Urinary bladder (tissue), 4 donors: ENCODE results near the gene TBC1D17. TPM values are rescaled to one million over a fixed set of nuclear protein-coding genes. Genes with fewer than 3 reads are reported as not detected.

Experiments used
- DNase-seq: peaks from one replicate; pipeline ENCODE4 v3.0.0-alpha.2; 2015; ENCODE audit errors: extremely low spot score
- H3K27ac ChIP-seq: one replicate; pipeline ENCODE4 v1.5.1; 2013; ENCODE audit warnings: low read depth, mild to moderate bottlenecking, moderate library complexity
- H3K36me3 ChIP-seq: one replicate; pipeline ENCODE4 v1.6.1; 2013; ENCODE audit warnings: mild to moderate bottlenecking, moderate library complexity; ENCODE audit not compliant: insufficient read depth
- H3K4me1 ChIP-seq: one replicate; pipeline ENCODE4 v1.6.1; 2013; ENCODE audit warnings: mild to moderate bottlenecking, moderate library complexity; ENCODE audit not compliant: insufficient read depth
- H3K4me3 ChIP-seq: one replicate; pipeline ENCODE4 v1.5.1; 2013; ENCODE audit warnings: low read depth, low read length
- WGBS: extraction: QIAGEN DNeasy Blood & Tissue Kit; methylation state at CpG from one replicate; pipeline ENCODE4 v1.1.7; 2013; 5-methylcytosine and 5-hydroxymethylcytosine counted together
- polyA plus RNA-seq: library from polyadenylated mRNA; stranded (reverse); fragments of 200-250 nt; gene quantifications from one replicate; pipeline ENCODE4 v1.2.3, GENCODE V29; 2013
- total RNA-seq: library from RNA; depleted of rRNA; stranded (reverse); fragments of >200 nt; gene quantifications from one replicate; pipeline ENCODE4 v1.2.3, GENCODE V29; 2014
- donor health status: healthy with polysubstance abuse.
- donor health status: healthy.

Gene TBC1D17
- total and polyA plus RNA-seq, 2 donors, result 8.5 to 74.6 TPM

DNA sequence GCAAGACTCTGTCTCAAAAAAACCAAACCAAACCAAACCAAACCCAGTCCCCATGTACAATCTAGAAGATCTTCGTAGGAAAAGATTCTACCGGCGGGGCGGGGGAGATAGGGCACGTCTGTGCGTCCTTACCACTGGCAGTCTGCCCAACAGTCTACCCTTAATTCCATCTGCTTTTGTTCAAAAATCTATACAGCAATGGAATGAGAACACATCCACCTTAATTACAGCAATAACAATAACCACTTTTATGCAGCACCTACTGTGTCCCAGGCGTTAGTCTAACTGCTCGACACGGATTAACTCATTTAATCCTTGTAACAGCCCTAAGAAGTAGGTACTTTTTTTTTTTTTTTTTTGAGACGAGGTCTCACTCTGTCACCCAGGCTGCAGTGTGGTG, 49.0 kb downstream of the TBC1D17 start:
- no peak for DNase-seq

DNA sequence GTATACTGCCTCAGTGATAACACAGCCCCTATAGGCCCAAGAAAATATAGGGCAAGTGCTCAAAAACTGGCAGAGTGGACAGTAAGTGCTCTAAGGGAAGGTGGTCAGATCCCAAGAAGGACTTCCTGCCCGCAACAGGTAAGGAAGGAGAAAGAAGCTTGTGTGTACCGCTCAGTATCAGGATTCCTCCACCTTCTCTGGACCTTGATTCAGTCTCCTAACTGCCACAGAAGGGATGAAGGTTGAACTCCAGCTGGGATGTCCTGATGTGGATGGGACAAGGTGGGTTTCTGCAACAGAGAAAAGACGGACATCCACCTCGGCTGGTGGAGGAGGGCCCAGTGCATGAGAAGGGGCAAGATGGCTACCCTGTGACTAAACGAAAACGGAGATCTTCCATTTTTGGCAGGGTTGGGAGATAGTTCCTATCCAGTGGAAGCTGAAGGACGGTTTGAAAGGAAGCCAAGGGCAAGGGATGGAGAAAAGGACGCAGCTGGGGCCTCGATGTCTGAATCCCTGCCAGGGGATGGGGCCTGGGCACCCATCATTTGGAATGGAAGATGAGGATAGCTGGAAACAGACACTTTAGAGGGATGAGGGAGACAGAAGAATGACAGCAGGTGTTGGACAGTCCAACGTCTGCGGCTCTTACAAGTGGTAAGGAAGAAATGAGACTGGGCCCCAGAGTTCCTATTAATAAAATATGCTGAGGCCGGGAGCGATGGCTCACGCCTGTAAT, 50.2 kb downstream of the TBC1D17 start:
- Histone ChIP-seq H3K4me1 (no peaks in the 10 kb centered on the region), H3K4me3 (no peak overlapping the region), H3K36me3 (no peaks in the 10 kb centered on the region), H3K27ac (no peak overlapping the region)
- 82% methylated on average over 14 of the region's 14 CpGs for WGBS
- DNase-seq, result no peak

More for the DNA sequence above, 49.0 kb downstream of the TBC1D17 start:
- WGBS, result 89% methylated on average over 10 of the region's 10 CpGs
- Histone ChIP-seq H3K27ac (no peak overlapping the region), H3K4me1 (no peaks in the 10 kb centered on the region), H3K36me3 (no peaks in the 10 kb centered on the region), H3K4me3 (no peak overlapping the region)

DNA sequence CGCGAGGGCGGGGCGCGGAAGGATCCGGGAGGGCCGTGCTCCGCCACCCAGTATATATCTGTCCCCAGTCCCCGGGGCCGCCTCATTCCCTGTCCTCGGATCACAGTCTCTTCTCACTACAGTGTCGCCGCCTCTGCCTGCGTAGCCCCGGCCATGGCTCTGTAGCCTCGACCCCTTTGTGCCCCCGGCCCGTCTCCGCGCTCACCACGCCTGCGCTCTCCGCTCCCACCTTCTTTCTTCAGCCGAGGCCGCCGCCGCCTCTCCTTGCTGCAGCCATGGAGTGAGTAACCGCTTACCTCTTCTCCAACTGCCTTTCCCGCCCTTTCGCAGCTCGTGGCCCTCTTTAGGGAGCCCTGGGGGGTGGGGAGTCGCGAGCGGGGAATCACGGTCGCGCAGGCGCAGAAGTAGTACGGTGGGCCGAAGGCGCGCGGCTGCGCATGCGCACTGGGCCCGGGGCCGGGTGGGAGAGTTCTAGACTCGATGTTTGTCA, 51.7 kb downstream of the TBC1D17 start, which contains the start of the genes ATF5 and NUP62:
TSS of gene ATF5 (plus strand) at position 85 of the 490 bp plus-strand sequence. CDS start 1,646 bp downstream, outside the sequence.
TSS of gene NUP62 (minus strand) at position 384 of the 490 bp plus-strand sequence. CDS start 19,697 bp downstream, outside the sequence.
- peak within 1 kb of the TSS; percentile 94 for H3K27ac ChIP-seq
- WGBS, result under 1% methylated on average over 48 of the region's 48 CpGs
- H3K4me1 ChIP-seq, result no peaks in the 10 kb centered on the region
- H3K36me3 ChIP-seq, result no peaks in the 10 kb centered on the region
- peak; percentile 82 for DNase-seq
- peak within 1 kb of the TSS; percentile 80 for H3K4me3 ChIP-seq

DNA sequence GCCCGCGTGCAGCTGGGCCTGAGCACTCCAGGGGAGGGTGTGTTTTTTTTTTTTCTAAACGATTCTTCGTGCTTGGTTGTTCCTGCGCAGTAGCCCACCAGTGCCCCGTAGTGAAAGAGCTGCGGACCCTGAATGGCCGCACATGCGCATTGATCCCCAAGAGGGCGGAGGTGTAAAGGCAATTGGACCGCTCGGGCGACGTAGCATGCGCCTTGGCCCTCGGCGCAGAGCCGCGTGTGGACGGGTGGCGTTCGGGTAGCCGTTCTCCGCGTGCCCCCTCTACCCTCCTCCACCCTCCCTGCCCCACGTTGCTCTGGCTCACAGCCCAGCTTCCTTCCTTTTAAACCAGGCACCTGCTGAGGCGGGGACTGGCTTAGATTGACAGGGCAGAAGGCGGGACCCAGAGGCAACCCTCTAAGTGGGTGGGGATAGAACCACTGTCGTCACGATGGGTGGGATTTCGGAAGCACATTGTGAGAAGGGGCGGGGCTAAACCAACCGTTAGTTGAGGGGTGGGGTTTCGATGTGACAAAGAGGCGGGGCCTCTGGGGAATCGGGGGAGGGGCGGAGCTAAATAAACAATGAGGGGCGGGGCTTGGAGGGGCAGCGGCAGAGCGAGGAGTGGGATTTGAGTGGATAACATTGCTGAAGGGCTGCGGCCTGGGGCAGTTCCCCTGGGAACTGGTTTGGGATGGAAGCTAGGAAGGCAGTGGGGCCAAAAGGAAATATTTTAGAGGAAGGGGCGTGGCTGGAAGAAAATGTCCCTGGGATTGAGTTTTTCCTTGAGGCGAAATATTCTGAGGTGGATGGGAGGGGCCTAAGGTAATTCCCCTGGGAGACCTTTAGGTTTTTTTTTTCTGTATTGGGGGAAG, 52.3 kb downstream of the TBC1D17 start:
- 4% methylated on average over 43 of the region's 43 CpGs for WGBS
- Histone ChIP-seq H3K27ac (peak overlapping the region; percentile 94), H3K36me3 (no peaks in the 10 kb centered on the region), H3K4me3 (peak overlapping the region; percentile 80), H3K4me1 (no peaks in the 10 kb centered on the region)
- DNase-seq, result peak; percentile 84

DNA sequence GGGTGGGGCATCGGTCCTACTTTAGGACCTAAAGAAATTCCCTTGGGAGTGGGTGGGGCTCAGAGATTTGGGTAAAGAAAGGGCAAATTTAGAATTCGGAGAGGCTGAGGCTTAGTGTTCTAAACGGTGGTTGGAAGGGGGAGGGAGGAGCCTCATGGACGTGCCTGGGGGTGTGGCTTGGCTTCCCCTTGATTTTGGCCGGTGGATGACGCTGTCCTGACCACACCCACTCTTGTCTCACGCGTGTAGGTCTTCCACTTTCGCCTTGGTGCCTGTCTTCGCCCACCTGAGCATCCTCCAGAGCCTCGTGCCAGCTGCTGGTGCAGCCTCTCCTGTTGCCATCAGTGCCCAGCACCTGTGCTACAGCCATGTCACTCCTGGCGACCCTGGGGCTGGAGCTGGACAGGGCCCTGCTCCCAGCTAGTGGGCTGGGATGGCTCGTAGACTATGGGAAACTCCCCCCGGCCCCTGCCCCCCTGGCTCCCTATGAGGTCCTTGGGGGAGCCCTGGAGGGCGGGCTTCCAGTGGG, 53.0 kb downstream of the TBC1D17 start:
- Histone ChIP-seq H3K4me1 (no peaks in the 10 kb centered on the region), H3K27ac (no peak overlapping the region), H3K4me3 (no peak overlapping the region), H3K36me3 (no peaks in the 10 kb centered on the region)
- 59% methylated on average over 15 of the region's 15 CpGs for WGBS
- no peak for DNase-seq

DNA sequence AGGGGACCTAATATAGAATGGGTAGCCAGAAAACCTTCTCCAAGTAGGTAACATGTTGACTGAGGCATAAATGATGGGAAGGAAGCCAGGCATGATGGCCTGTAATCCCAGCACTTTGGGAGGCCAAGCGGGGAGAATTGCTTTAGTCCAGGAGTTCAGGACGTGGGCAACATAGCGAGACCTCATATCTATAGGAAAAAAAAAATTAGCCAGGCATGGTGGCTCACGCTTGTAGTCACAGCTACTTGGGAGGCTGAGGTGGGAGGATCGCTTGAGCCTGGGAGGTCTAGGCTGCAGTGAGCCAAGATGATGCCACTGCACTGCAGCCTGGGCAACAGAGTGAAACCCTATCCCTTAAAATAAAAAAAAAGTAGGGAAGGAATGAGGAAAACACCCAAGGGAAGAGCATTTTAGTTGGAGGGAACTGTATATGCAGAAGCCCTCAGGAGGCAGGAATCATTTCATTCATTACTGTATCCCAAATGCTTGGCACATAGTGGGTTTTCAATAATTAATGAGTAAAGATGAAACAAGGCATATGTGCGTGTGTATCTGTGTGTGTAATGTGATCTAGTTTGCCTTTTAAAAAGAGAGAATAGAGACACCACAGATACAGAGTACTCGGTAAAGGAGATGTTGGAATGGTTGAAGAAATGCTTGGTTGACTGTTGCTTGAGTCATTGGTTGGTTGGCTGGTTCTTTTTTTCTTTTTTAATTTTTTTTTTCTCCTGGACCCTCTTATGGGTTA, 54.0 kb downstream of the TBC1D17 start:
- Histone ChIP-seq H3K27ac (no peak overlapping the region), H3K4me3 (no peak overlapping the region), H3K36me3 (no peaks in the 10 kb centered on the region), H3K4me1 (no peaks in the 10 kb centered on the region)
- DNase-seq, result no peak
- 94% methylated on average over 7 of the region's 7 CpGs for WGBS

DNA sequence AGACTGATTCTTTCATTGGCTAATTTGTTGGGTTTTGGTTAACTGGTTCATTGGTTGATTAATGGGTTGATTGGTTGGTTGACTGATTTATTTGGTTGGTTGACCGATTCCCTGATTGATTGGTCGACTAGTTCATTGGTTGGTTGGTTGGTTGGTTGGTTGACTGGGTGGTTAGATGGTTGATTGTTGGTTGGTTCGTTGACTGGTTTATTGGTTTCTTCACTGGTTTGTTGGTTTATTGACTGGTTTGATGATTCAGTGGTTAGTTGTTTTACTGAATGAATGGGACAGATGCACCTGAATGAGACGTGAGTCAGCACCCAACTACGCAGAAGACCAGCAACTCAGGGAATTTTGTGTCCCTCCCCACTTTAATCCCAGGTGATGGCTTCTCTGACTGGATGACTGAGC, 54.5 kb downstream of the TBC1D17 start:
- Histone ChIP-seq H3K36me3 (no peaks in the 10 kb centered on the region), H3K4me1 (no peaks in the 10 kb centered on the region), H3K4me3 (no peak overlapping the region), H3K27ac (no peak overlapping the region)
- DNase-seq, result no peak
- WGBS, result 96% methylated on average over 5 of the region's 5 CpGs

DNA sequence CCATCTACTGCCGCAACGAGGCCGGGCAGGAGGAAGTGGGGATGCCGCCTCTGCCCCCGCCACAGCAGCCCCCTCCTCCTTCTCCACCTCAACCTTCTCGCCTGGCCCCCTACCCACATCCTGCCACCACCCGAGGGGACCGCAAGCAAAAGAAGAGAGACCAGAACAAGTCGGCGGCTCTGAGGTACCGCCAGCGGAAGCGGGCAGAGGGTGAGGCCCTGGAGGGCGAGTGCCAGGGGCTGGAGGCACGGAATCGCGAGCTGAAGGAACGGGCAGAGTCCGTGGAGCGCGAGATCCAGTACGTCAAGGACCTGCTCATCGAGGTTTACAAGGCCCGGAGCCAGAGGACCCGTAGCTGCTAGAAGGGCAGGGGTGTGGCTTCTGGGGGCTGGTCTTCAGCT, 55.2 kb downstream of the TBC1D17 start:
- Histone ChIP-seq H3K4me3 (no peak overlapping the region), H3K36me3 (no peaks in the 10 kb centered on the region), H3K4me1 (no peaks in the 10 kb centered on the region), H3K27ac (no peak overlapping the region)
- no peak for DNase-seq
- WGBS, result 94% methylated on average over 25 of the region's 25 CpGs

DNA sequence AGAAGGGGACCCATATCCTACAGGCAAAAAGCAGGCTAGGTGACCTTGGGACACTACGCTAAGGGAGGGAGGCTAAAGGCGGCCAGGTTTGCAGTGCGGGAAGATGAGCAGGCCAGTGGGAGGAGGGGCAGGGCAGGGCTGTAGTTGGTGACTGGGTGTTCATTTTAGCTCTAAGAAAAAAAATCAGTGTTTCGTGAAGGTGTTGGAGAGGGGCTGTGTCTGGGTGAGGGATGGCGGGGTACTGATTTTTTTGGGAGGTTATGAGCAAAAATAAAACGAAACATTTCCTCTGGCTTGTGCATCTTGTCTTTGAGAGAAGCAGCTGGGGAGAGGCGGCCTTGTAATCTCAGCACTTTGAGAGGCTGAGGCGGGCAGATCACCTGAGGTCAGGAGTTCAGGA, 56.1 kb downstream of the TBC1D17 start:
- Histone ChIP-seq H3K36me3 (no peaks in the 10 kb centered on the region), H3K4me1 (no peaks in the 10 kb centered on the region), H3K4me3 (no peak overlapping the region), H3K27ac (no peak overlapping the region)
- DNase-seq, result no peak
- 93% methylated on average over 8 of the region's 8 CpGs for WGBS

DNA sequence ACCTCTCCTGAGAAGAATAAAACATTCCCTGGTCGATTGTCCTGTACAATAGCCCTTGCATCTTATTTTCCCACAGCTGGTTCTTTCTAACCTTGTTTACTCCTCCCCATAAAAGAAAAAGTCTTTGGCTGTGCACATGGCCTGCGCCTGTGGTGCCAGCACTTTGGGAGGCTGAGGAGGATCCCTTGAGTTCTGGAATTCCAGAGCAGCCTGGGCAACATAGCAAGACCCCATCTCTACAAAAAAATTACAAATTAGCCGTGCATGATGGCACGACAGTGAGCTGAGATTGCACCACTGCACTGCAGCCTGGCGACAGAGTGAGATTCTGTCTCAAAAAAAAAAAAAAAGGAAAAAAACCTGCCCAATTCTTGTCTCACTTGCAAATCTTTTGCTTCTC, 59.0 kb downstream of the TBC1D17 start:
- WGBS, result 69% methylated on average over 5 of the region's 5 CpGs
- H3K27ac ChIP-seq, result no peak overlapping the region

DNA sequence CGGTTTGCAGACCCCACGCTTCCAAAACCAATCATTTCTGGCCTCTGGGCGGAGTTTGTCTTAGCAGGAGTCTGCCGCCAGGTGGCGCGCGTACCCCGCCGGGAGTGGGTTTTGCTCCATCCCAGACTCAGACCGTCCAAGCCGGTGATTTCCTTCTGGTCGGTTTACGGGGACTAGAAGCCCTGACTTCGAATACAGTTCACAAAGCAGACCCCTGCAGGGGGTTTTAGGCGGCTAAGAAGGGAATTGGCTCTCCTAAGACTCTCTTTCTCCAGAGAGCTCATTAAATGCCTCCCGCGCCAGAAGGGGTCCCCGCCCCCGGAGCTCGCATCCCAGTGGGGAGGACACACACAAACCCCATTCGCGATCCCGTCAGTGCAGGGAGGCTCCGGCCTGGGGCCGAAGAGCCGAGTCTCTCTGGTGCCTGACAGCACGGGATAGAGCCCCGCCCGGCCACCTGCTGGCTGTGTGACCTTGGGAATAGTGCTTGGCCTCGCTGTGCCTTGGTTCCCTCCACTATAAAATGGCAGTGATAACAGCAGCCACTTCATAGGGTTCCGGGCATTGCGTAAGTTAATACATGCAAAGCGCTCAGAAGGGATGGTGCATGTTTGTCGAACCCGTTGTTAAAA, 60.4 kb downstream of the TBC1D17 start:
- Histone ChIP-seq H3K4me1 (no peaks in the 10 kb centered on the region), H3K4me3 (no peak overlapping the region), H3K27ac (no peak overlapping the region), H3K36me3 (no peaks in the 10 kb centered on the region)
- 16% methylated on average over 35 of the region's 35 CpGs for WGBS
- DNase-seq, result no peak

More for the DNA sequence above, 59.0 kb downstream of the TBC1D17 start:
- no peaks in the 10 kb centered on the region for H3K4me1 ChIP-seq
- H3K36me3 ChIP-seq, result no peaks in the 10 kb centered on the region
- no peak overlapping the region for H3K4me3 ChIP-seq
- no peak for DNase-seq
